ENCODE results near the gene THBS2. TPM values are rescaled to one million over a fixed set of nuclear protein-coding genes. Genes with fewer than 3 reads are reported as not detected.

THBS2 gene
- total RNA-seq = under 1 TPM; 0.93 to 0.99 TPM
- 4.7 TPM for polyA plus RNA-seq (2013, experiment 1 of 2)
- polyA plus RNA-seq (2013, experiment 2 of 2) = 6.5 TPM
- long read RNA-seq, experiment 1 = 0 reads
- long read RNA-seq, experiment 2 = 0 reads
- long read RNA-seq, experiment 3, full-length matches to known transcripts = 2 of 4 reads
- long read RNA-seq, experiment 3, partial matches to known transcripts = 1 of 4 reads
- long read RNA-seq, experiment 3, other reads (novel, unspliced or antisense) = 1 of 4 reads
- long read RNA-seq, experiment 4 = 0 reads

GRCh38 chr6:169253337-169254238, at the start of gene THBS2:
Gene THBS2 (minus strand): TSS chr6:169253846. CDS start chr6:169250784, 3,062 bp downstream.
- peak within 1 kb of the TSS; percentile 47 for H3K4me3 Mint-ChIP-seq
- Histone ChIP-seq H3K4me1 (ENCODE audit: control insufficient read depth, insufficient read depth, low read length) (peaks cover 3% of the 10 kb centered on the region), H3K9ac (ENCODE audit: extremely low read depth, low read length, poor library complexity, severe bottlenecking) (no peak within 1 kb of the TSS), H3K4me3 (ENCODE audit: low read length) (peak within 1 kb of the TSS; percentile 8), H3K27me3 (ENCODE audit: control insufficient read depth, insufficient read depth, low read length, poor library complexity, severe bottlenecking) (peaks cover 35% of the 10 kb centered on the region), H3K9me3 (ENCODE audit: control insufficient read depth, low read length) (no peaks in the 10 kb centered on the region), H3K36me3 (ENCODE audit: control insufficient read depth, insufficient read depth, low read length) (no peaks in the 10 kb centered on the region), H3K27ac (ENCODE audit: low read depth, low read length) (no peak within 1 kb of the TSS)
- peaks cover 63% of the 10 kb centered on the region for H3K27me3 Mint-ChIP-seq (ENCODE audit: insufficient read depth)
- H3K27ac Mint-ChIP-seq = no peak within 1 kb of the TSS
- TF ChIP-seq CTCF (conservative IDR thresholded peaks at IDR 0.05) = no peak
- 8 to 18% methylated on average over 4 to 34 of the region's 34 CpGs for WGBS, 2 experiments (ENCODE audit: insufficient coverage in 1 of 2, insufficient read length in 1 of 2)
- H3K9me3 Mint-ChIP-seq = no peaks in the 10 kb centered on the region
- DNase-seq = peak; percentile 65
- H3K36me3 Mint-ChIP-seq (ENCODE audit: low read depth) = no peaks in the 10 kb centered on the region
- peaks cover 16% of the 10 kb centered on the region for H3K4me1 Mint-ChIP-seq

GRCh38 chr6:169302716-169303115, 49.1 kb upstream of the THBS2 start:
- no peak overlapping the region for H3K4me3 ChIP-seq (ENCODE audit: low read length)
- no peaks in the 10 kb centered on the region for H3K36me3 ChIP-seq (ENCODE audit: control insufficient read depth, insufficient read depth, low read length)
- no peaks in the 10 kb centered on the region for H3K36me3 Mint-ChIP-seq (ENCODE audit: low read depth)
- H3K27me3 Mint-ChIP-seq (ENCODE audit: insufficient read depth) = no peaks in the 10 kb centered on the region
- H3K27ac ChIP-seq (ENCODE audit: low read depth, low read length) = no peak overlapping the region
- no peak overlapping the region for H3K27ac Mint-ChIP-seq
- H3K4me3 Mint-ChIP-seq = no peak overlapping the region
- H3K9me3 Mint-ChIP-seq = peaks cover 10% of the 10 kb centered on the region
- no peaks in the 10 kb centered on the region for H3K27me3 ChIP-seq (ENCODE audit: control insufficient read depth, insufficient read depth, low read length, poor library complexity, severe bottlenecking)
- DNase-seq = no peak
- no peaks in the 10 kb centered on the region for H3K4me1 ChIP-seq (ENCODE audit: control insufficient read depth, insufficient read depth, low read length)
- peaks cover 14% of the 10 kb centered on the region for H3K9me3 ChIP-seq (ENCODE audit: control insufficient read depth, low read length)
- no peak for TF ChIP-seq CTCF (conservative IDR thresholded peaks at IDR 0.05)
- no peak overlapping the region for H3K9ac ChIP-seq (ENCODE audit: extremely low read depth, low read length, poor library complexity, severe bottlenecking)
- WGBS, 2 experiments (ENCODE audit: insufficient coverage in 1 of 2, insufficient read length in 1 of 2) = 60% methylated on average over 3 of the region's 3 CpGs; no CpG with 5 or more reads in 1 of the 2 experiments
- no peaks in the 10 kb centered on the region for H3K4me1 Mint-ChIP-seq

GRCh38 chr6:169302255-169302654, 48.6 kb upstream of the THBS2 start:
- Mint-ChIP-seq H3K4me3 (no peak overlapping the region), H3K36me3 (ENCODE audit: low read depth) (no peaks in the 10 kb centered on the region), H3K4me1 (no peaks in the 10 kb centered on the region), H3K27ac (no peak overlapping the region), H3K9me3 (peaks cover 10% of the 10 kb centered on the region), H3K27me3 (ENCODE audit: insufficient read depth) (no peaks in the 10 kb centered on the region)
- Histone ChIP-seq H3K9me3 (ENCODE audit: control insufficient read depth, low read length) (peaks cover 16% of the 10 kb centered on the region), H3K9ac (ENCODE audit: extremely low read depth, low read length, poor library complexity, severe bottlenecking) (no peak overlapping the region), H3K36me3 (ENCODE audit: control insufficient read depth, insufficient read depth, low read length) (no peaks in the 10 kb centered on the region), H3K27ac (ENCODE audit: low read depth, low read length) (no peak overlapping the region), H3K4me3 (ENCODE audit: low read length) (no peak overlapping the region), H3K4me1 (ENCODE audit: control insufficient read depth, insufficient read depth, low read length) (no peaks in the 10 kb centered on the region), H3K27me3 (ENCODE audit: control insufficient read depth, insufficient read depth, low read length, poor library complexity, severe bottlenecking) (no peaks in the 10 kb centered on the region)
- TF ChIP-seq CTCF (conservative IDR thresholded peaks at IDR 0.05) = no peak
- no peak for DNase-seq
